HG02981 (cell line): ENCODE data around the gene HOXB2.

Experiments used
- ATAC-seq: cut with Tn5 transposase; IDR thresholded peaks from one replicate; pipeline ENCODE4 v1.9.1; 2021; ENCODE audit warnings: mild to moderate bottlenecking, moderate library complexity; ENCODE audit not compliant: unreplicated experiment

Gene HOXB2

DNA sequence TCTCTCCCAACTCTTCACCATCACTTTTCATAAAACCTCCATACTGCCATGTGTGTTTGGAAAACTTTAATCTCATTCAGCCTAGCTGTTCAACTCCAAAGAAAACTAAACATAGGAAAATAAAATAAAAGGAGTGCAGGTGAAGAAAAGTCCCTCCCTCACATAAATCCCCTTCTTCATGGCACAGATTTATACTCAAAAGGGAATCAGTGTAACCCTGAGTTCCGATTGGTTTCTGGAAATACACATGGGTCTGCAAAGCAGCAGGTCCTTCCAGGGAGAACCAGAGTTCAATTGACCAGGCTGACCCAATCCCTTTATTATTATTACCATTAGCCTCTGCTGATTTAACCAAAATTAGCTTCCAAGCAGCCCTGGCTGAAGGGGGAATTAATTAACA, 8.9 kb upstream of the HOXB2 start:
- no peak for ATAC-seq

GRCh38 chr17:48553190-48553547, 8.3 kb upstream of the HOXB2 start:
- no peak for ATAC-seq

- ATAC-seq = no peak
Observed at GRCh38 chr17:48552466-48553189, 7.7 kb upstream of the HOXB2 start.

GRCh38 chr17:48551596-48552465, 6.9 kb upstream of the HOXB2 start:
- ATAC-seq = no peak

DNA sequence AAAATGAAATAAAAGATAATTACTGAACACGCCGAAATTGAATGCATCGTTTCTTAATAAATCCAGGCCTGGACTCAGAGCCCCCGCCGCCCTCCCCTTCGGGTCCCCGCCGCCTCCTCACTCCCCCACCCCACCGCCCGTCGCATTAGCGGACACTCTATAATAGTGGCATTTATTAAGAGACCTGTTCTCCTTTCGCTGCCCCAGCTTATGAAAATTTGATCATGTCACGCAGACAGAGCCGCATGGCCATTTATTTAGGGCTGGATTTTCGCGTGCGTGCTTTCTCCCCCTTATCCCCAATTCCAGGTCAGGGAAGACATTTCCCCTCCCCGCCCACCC, 6.3 kb upstream of the HOXB2 start:
- no peak for ATAC-seq

DNA sequence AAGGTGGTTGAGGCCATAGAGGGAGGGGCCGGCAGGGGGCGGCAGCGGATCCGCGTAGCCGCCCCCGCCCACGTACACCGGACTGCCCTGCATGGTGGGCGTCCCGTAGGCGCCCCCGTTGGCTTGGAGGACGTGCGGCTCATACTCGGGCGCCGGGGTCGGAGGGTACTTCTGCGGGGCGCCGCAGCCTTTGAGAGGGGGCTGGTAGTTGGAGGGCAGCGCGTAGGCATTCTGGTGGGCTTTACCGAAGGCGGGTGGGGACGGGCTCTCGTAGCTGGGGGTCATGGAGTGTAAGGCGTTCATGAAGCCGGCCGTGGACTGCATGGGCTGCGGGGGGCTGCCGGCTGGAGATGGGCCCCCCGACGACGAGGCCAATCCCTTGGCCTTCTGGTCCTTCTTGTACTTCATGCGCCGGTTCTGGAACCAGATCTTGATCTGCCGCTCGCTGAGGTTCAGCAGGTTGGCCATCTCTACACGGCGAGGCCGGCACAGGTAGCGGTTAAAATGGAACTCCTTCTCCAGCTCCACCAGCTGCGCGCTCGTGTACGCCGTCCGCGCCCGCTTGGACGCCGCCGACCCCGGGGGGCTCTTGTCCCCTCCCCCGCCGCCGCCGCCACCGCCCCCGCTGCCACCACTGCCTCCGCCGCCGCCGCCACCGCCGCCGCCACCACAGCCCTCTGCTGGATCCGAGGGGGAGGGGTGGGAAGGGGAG, 5.7 kb upstream of the HOXB2 start:
- ATAC-seq = no peak

DNA sequence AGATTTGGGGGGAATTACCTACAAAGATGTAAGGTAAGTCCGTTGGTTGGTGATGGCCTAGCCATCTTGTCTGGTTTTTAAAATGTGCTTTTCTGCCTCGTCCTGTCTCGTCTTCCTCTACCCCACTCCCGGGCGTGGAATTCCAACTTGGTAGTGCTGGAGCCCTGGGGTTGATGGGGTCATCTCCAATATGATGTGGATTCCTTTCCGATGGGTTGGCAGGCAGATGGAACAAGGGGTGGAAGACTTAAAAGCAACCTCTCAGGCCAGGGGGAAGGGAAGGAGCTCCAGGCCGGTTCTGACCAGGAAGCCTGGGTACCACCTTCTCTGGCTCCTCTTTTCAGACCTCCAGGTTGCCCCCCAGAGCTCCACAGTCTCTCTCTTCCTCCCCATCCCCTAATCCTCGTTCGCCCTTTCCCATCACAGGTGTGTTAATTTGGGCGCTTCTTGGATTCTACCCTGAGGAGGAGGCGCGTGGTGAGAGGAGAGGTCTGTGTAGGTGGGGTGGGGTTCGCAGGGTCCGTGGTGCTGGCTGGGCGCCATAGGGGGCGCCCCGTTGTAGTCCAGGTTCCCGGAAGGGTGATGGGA, 5.1 kb upstream of the HOXB2 start:
- no peak for ATAC-seq

GRCh38 chr17:48549281-48549630, 4.3 kb upstream of the HOXB2 start:
- ATAC-seq = no peak

GRCh38 chr17:48548523-48549280, 3.8 kb upstream of the HOXB2 start:
- no peak for ATAC-seq

- ATAC-seq = no peak
Observed at GRCh38 chr17:48547808-48548522, 3.1 kb upstream of the HOXB2 start.

DNA sequence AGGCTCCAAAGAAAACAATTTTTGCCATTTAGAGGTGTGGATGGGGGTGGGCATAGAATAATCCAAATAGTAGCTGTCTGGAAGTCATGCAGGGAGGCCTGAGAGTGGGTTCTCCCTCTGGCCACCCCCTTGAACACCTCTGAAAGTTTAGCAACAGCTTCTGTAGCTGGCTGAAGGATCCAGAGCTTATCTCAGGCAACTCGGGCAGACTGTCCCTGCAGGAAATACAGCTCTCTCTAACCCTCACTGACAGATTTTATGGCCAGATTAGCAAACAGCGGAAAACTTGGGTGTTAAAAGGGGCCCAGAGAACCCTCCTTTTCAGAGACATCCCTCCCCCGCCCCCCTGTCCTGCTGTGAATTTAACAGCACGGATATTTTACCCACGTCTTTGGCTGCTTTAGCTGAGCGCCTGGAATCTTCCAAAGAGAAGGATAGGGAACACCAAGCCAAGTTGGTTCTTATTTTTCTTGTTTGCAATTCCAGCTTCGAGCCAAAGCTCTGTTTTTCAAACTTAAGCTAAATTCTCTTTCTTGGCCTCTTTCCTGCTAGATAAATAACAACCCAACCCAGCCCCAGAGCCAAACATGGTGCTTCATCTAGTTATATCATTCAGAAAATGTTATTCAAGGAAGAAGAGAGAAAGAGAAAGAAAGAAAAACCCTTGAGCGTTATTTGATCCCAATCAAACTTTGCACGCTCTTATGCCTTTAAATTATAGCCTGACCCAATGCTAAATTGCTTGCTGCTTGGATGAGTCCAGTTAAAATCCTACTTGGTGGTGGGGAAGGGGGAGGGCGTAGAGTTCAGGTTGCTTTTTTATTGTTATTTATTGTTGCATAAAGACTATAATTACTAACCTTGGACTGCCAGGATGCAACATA, 2.3 kb upstream of the HOXB2 start:
- no peak for ATAC-seq

- no peak for ATAC-seq
Observed at GRCh38 chr17:48546137-48546923, 1.4 kb upstream of the HOXB2 start.

- no peak for ATAC-seq
Observed at GRCh38 chr17:48545539-48545938, 630 bp upstream of the HOXB2 start.

DNA sequence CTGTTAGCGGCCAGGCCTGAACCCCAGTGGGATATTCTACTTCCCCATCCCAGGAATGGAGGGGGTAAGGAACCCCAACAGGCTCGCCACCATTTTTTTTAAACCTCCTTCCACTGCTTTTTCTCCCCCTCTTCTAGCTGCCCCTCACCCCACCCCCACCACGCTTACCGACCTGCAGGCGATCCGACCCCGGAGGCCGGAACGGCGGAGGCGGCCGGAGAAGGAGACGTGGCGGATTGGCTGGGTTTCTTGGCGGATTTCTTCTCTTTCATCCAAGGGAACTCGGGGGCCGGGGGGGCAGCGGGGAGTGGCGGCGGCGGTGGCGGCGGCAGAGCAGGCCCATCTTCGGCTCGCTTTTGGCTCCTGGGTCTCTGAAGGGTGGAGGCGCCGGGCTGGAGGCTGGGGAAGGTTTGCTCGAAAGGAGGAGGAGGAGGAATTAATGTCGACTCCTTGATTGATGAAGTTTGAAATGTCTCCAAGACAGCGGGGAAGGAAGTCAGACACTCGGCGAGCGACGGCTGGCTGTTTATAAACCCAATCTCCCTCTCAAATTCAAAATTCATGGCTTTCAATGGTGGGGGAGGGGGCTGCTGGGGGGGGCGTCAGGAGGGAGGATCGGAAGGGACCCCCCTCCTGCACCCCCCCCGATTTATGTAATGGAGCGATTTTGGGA, 424 bp downstream of the HOXB2 start:
- no peak for ATAC-seq

DNA sequence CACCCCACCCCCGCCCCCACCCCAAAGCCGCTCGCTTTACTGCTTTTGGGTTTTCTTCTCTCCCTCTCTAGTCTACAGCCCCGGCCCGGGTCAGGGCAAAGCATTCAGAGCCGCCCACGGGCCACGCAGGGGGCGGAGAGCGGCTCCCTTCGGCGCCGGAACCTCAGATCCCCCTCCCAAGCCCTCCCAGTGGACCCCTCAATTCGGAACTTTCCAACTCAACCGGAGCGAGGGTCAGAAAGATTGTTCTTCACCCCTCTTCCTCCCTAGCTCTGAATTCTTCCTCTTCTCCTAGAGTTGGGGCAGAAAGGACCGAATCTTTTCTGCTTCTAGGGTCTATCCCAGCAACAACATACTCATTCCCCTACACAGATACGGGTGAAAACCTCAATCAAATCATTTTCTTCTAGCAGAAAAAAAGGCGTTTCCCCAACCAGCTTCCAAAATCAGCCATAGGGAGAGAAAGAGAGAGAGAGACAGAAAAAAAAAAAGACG, 1.0 kb downstream of the HOXB2 start:
- ATAC-seq = no peak

GRCh38 chr17:48543107-48543853, 1.6 kb downstream of the HOXB2 start:
- ATAC-seq = no peak

- no peak for ATAC-seq
Observed at GRCh38 chr17:48542698-48543106, 2.2 kb downstream of the HOXB2 start.
